Left ventricle myocardium inferior (tissue), 1 donor: ENCODE results near the gene PRR30. TPM values are rescaled to one million over a fixed set of nuclear protein-coding genes. Genes with fewer than 3 reads are reported as not detected.

ENCODE experiments used
- DNase-seq: peaks from one replicate; pipeline ENCODE4 v3.0.0-alpha.2; 2020
- H3K27ac ChIP-seq: fragments of 200-600 bp; replicated peaks from 2 replicates; pipeline ENCODE4 v1.8.0; 2021
- H3K27me3 ChIP-seq: fragments of 200-600 bp; 2 replicates; pipeline ENCODE4 v1.8.0; 2021; ENCODE audit warnings: low read depth
- H3K36me3 ChIP-seq: fragments of 200-600 bp; 2 replicates; pipeline ENCODE4 v1.8.0; 2021
- H3K4me1 ChIP-seq: fragments of 200-600 bp; 2 replicates; pipeline ENCODE4 v1.8.0; 2021
- H3K4me3 ChIP-seq: fragments of 200-600 bp; 2 replicates; pipeline ENCODE4 v1.8.0; 2021; ENCODE audit warnings: mild to moderate bottlenecking, moderate library complexity
- H3K9me3 ChIP-seq: fragments of 200-600 bp; replicated peaks from 2 replicates; pipeline ENCODE4 v1.8.0; 2021
- intact Hi-C: fragments of 100-400 bp; cut with micrococcal nuclease; formaldehyde crosslinking; loops from one replicate; pipeline ENCODE4 v1.11.0; 2022
- total RNA-seq: library from RNA; stranded (reverse); fragmentation: NEBNext Ultra II Directional; extraction: Animal tissue kit (Norgen Biotek cat#: 25700); gene quantifications from one replicate; pipeline ENCODE4 v1.2.1, GENCODE V29; 2021
- TF ChIP-seq, protein P1 (sequence below): fragments of 200-600 bp; IDR thresholded peaks from 2 replicates; pipeline ENCODE4 v1.8.0; 2021; ENCODE audit warnings: antibody characterized with exemption, mild to moderate bottlenecking, borderline replicate concordance
- donor health status: DM: no; HTN: yes; CAD: no; lungs with severe emphysema.

The PRR30 gene
- total RNA-seq, 1 donor from 2014 or later: not detected

DNA sequence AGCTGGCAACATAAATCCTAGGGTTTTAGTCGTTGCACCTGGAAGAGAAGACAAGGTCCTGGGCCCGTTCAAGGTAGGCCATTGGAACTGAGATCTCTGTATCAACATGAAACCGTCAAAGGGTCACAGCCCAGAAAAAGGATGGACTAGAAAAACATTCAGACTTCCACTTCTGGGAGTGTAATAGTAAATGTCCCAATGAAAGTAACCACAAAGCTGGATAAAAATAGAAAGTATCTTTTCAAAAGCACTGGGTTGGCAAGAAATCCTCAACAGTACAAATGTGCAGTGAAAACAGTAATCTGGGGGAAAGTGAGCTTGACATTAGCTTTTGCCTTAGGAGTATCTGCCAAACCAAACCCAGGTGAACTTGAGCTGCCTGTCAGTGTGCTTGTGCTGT, 33.2 kb downstream of the PRR30 start:
- intact Hi-C loops: no loop called here
- TF ChIP-seq, protein P1, sequence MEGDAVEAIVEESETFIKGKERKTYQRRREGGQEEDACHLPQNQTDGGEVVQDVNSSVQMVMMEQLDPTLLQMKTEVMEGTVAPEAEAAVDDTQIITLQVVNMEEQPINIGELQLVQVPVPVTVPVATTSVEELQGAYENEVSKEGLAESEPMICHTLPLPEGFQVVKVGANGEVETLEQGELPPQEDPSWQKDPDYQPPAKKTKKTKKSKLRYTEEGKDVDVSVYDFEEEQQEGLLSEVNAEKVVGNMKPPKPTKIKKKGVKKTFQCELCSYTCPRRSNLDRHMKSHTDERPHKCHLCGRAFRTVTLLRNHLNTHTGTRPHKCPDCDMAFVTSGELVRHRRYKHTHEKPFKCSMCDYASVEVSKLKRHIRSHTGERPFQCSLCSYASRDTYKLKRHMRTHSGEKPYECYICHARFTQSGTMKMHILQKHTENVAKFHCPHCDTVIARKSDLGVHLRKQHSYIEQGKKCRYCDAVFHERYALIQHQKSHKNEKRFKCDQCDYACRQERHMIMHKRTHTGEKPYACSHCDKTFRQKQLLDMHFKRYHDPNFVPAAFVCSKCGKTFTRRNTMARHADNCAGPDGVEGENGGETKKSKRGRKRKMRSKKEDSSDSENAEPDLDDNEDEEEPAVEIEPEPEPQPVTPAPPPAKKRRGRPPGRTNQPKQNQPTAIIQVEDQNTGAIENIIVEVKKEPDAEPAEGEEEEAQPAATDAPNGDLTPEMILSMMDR: no peak
- H3K4me1 ChIP-seq: no peaks in the 10 kb centered on the region
- no peak overlapping the region for H3K4me3 ChIP-seq
- no peak overlapping the region for H3K27ac ChIP-seq
- H3K36me3 ChIP-seq: no peaks in the 10 kb centered on the region
- no peak for DNase-seq
- H3K27me3 ChIP-seq: peaks cover 54% of the 10 kb centered on the region
- H3K9me3 ChIP-seq: no peaks in the 10 kb centered on the region

DNA sequence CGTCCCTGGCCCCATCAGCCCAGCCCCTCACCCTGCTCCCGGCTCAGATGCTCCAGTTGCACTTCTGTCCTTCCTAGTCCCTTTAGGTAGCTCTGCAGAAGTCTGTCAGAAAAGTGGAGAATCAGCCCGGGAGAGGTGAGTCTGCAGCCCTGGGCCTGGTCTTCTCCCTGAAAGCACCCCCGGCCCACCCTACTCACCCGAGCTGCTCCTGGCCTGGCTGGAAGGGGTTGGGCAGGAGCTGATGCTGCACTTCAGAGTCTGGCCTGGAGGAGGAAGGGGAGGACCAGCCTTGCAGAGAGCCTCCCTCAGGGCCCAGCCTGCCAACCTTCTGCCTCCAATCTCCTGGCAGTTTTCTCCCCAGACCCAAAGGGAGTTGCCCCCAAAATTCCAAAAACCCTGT, 36.9 kb downstream of the PRR30 start:
- Histone ChIP-seq H3K4me3 (no peak overlapping the region), H3K27me3 (peaks cover 35% of the 10 kb centered on the region), H3K27ac (no peak overlapping the region), H3K4me1 (no peaks in the 10 kb centered on the region), H3K36me3 (peaks cover 5% of the 10 kb centered on the region), H3K9me3 (no peaks in the 10 kb centered on the region)
- intact Hi-C loops: no loop called here
- TF ChIP-seq, protein P1: no peak
- no peak for DNase-seq

DNA sequence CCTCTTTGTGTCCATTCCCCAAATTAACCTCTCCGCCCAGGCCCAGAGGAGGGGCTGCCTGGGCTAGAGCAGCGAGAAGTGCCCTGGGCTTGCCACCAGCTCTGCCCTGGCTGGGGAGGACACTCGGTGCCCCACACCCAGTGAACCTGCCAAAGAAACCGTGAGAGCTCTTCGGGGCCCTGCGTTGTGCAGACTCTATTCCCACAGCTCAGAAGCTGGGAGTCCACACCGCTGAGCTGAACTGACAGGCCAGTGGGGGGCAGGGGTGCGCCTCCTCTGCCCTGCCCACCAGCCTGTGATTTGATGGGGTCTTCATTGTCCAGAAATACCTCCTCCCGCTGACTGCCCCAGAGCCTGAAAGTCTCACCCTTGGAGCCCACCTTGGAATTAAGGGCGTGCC, 39.2 kb downstream of the PRR30 start:
- intact Hi-C loops: no loop called here
- no peak overlapping the region for H3K27ac ChIP-seq
- TF ChIP-seq, protein P1: no peak
- no peak overlapping the region for H3K4me3 ChIP-seq
- peaks cover 12% of the 10 kb centered on the region for H3K4me1 ChIP-seq
- peaks cover 13% of the 10 kb centered on the region for H3K27me3 ChIP-seq
- DNase-seq: no peak
- H3K36me3 ChIP-seq: peaks cover 5% of the 10 kb centered on the region
- H3K9me3 ChIP-seq: no peaks in the 10 kb centered on the region

DNA sequence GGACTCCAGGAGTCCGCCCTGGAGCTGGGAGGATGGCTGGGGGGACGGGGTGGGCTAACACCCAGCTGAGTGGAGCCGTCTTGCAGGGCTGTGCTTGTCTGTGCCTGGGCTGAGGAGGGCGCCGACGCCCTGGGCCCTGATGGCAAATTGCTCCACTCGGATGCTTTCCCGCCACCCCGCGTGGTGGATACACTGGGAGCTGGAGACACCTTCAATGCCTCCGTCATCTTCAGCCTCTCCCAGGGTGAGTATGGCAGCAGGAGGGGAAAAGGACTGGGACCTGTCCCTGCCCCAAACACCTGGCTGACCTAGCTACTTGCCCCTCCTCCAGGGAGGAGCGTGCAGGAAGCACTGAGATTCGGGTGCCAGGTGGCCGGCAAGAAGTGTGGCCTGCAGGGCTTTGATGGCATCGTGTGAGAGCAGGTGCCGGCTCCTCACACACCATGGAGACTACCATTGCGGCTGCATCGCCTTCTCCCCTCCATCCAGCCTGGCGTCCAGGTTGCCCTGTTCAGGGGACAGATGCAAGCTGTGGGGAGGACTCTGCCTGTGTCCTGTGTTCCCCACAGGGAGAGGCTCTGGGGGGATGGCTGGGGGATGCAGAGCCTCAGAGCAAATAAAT, 39.8 kb downstream of the PRR30 start:
- TF ChIP-seq, protein P1: no peak
- Histone ChIP-seq H3K36me3 (peaks cover 5% of the 10 kb centered on the region), H3K4me1 (peaks cover 12% of the 10 kb centered on the region), H3K27ac (no peak overlapping the region), H3K27me3 (peaks cover 7% of the 10 kb centered on the region), H3K4me3 (no peak overlapping the region), H3K9me3 (no peaks in the 10 kb centered on the region)
- intact Hi-C loops: loop anchor here (10.0 kb wide), 2 partner anchors 115 to 195 kb away; partner anchors contain the start of genes ATRAID, CAD and SLC5A6
- DNase-seq: no peak

- Histone ChIP-seq H3K4me3 (no peak overlapping the region), H3K9me3 (no peaks in the 10 kb centered on the region), H3K27me3 (no peaks in the 10 kb centered on the region), H3K4me1 (peaks cover 12% of the 10 kb centered on the region), H3K36me3 (peaks cover 5% of the 10 kb centered on the region), H3K27ac (no peak overlapping the region)
- intact Hi-C loops: loop anchor here (10.0 kb wide), 2 partner anchors 117 to 197 kb away; partner anchors contain the start of genes ATRAID, CAD and SLC5A6
- TF ChIP-seq, protein P1: no peak
- no peak for DNase-seq
These were observed 41.9 kb downstream of the PRR30 start for GRCh38 chr2:27097341-27097740.
